Hypothalamus (tissue), 51 donors: ENCODE measurements around the gene CP.

Source experiments
- DNase-seq, 51 donors: peaks; one replicate each; lab custom pipeline; 2025; lab: John Stamatoyannopoulos, UW

Gene CP

DNA sequence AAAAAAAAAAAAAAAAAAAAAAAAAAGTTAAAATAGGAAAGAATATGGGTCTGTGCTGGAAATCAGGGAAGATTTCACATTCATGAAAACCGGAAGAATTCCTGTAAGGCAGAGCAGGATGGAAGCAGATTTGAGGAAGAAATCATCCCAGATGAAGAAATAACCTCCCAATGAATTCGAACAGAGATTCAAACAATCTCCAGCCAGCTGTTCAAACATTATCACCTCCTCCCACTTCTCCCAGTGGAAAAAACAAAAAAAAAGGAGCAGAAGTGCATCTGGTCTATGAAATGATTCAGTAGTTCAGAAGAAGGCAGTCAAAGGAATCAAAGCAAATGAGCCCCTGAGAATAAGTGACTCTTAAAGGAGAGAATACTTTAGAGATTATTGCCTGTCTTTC lies 33.1 kb downstream of the CP start:
- DNase-seq = no peak

DNA sequence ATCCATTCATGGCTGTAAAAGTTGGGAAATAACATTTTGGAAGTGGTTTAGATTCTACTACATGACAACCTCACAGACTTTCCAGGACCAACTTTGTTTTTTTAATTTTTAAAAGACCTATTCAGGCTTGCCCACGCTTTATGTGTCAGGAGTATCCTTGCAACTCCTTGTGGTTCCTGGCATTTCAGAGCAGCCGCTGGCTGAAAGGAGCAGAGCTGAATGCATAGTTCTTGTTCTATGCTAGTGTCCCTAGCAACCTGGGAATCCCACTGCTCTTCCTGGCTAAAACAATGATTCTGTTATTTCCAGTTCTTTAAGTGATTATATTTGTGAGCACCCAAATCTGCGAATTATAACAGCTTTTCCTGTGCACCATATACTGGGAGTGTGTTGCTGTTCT lies 34.9 kb downstream of the CP start:
- peak in 9 of 51 donors; percentile 6 to 44 (median 12) for DNase-seq

DNA sequence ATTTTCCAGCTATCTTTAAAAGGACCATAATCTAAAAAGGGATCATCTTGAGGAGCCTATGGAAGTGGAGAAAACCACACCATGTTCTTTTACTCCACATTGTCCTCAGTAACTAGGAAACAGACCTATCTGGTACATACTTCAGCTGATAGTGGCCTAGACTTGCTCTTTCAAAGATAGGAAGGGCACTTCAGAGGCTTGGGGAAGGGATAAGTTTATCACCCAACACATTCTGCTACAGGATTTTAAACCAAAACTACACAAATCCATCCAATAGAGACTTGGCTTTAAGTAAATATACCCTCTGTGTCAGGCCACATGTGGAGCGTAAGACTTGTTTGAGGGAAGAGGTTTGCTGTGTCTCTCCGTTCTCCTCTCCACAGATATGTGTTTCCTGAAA lies 35.4 kb downstream of the CP start:
- no peak for DNase-seq

GRCh38 chr3:149181182-149181581 lies 40.4 kb downstream of the CP start:
- no peak for DNase-seq

DNA sequence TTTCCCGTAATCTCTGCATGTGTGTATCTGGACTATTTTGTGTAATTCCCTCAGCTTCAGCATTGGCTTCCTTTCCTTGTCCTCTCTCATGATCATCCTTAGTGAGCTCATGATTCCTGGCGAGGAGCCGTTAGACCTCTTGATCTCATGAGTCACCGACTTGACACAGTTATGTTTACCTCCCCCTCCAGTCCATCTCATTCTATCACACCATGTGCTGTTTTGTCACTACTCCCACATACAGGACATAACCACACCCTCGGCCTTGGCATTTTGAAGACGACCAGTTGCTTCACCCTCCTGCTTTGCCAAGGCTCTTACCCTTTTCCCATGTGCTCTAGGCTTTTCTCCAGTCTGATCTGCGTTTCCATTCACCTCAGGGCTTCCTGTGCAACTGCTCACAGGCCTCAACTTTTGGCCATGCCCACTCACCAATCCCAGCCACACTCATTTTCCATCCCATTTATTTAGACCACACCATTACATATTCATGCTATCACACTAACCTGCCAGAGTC lies 41.5 kb downstream of the CP start:
- peak in 4 of 51 donors; percentile 7 to 42 (median 14) for DNase-seq

- DNase-seq = no peak
These were observed 42.4 kb downstream of the CP start for GRCh38 chr3:149179220-149179619.

DNA sequence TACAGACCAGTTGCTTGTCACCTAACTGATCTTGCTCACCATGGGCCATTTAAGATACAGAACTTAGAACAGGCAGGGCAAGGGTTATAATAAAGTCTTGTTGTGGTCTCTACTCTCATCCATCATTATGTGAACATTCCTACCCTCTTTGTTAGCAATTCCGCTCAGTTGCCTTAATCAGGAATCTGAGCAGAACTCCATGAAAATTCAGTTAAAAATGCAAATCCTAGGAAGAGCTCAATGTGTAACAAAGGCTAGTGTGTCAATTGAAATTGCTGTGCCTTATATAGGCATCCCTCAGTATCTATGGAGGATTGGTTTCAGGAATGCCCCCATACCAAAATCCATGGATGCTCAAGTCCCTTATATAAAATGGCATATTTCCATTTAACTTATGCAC lies 44.5 kb downstream of the CP start:
- DNase-seq = no peak

GRCh38 chr3:149174901-149175300 lies 46.7 kb downstream of the CP start:
- no peak for DNase-seq

- DNase-seq = no peak
These were observed 51.0 kb downstream of the CP start for GRCh38 chr3:149170672-149171071.

GRCh38 chr3:149167898-149168297 lies 53.7 kb downstream of the CP start:
- DNase-seq = no peak

DNA sequence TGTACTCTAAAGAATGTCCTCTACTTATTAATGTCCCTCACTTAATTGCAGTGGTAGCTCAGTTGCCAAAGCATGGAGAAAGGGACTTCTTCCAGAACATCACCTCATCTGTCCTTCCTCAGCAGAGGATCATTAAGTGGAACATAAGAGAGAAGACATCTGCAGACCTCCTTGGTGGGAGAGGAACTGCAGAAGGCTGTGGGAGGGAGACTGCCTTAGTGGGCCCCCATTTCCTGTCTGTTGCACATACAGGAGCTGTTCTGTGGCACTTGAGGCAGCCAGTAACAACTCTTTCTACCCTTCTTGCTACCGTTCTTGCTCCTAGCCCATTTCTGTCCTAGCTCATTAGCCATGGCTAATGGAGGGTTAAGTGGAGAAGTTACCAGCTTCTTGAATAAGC lies 58.6 kb downstream of the CP start:
- DNase-seq = no peak

DNA sequence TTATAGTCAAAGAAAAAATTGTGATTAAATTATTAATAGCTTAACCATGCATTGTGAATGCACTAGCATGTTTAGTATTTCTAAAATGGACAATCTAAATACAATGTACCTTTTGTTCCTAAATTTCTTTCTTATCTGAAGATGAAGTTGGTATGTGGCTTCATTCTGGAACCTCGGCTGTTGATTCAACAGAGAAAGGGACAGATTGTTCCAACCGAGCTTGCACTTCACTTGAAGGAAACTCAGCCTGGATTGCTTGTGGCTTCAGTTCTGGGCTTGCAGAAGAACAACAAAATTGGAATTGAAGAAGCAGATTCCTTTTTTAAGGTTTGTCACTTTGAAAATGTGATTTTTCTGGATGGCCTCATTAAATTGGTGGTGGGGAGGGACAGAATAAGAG lies 59.6 kb downstream of the CP start:
- no peak for DNase-seq

- no peak for DNase-seq
These were observed 60.8 kb downstream of the CP start for GRCh38 chr3:149160754-149161300.

DNA sequence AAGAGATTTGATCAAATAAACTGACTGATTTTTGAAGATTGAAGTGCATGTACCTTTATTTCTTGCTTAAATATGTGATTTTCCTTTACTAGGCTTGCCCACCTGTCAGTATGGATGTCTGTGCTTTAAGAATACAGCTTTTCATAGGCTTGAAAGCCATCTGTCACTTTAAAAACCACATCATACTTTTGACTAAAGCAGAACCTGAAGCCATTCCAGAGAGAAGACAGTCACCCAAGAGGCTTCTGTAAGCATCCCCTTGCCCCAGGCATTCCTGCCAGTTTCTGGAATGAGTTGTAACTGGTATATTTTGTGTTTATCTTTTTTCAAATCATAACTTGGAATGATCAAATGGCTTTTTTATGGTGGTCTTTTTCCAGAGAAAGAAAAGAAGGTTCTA lies 68.2 kb downstream of the CP start:
- no peak for DNase-seq

DNA sequence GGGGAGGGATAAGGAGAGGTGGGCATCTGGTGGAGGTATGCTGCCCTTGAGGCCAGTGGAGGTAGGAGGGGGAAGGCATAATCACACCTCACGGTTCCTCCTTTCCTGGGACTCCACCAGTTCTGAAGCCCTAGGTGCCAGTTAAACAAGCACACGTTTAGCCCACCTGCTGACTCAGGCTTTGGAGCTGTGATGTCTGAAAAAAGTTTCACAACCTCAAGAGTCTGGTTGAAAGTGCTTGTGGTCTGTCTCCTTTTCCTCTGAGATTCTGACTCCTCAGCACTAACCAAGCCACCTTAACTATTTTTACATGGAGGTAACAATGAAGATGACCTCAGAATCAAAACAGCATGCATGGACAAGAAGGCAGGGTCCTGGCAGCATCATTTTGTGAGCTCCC lies 69.2 kb downstream of the CP start:
- no peak for DNase-seq

GRCh38 chr3:149151843-149152242 lies 69.8 kb downstream of the CP start:
- DNase-seq = no peak

GRCh38 chr3:149150436-149150835 lies 71.2 kb downstream of the CP start:
- no peak for DNase-seq

DNA sequence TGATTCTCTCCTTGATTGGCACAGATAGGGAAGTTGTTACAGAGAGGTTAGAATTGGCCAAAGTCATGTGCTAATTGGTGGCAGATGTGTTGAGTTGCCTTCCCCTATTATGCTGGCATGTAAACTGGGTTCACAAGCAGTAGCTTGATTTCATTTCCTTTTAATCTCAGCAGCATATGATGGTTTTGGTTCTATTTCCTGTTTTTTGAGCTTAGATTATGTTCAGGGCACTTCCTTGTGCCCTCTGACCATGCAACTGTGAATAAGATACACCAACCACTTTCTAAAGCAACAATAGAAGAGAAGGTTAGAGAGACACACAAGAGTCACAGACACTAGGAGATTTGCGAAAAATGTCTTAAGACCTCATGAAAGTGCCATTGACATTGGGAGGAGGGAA lies 75.7 kb downstream of the CP start:
- DNase-seq = no peak

DNA sequence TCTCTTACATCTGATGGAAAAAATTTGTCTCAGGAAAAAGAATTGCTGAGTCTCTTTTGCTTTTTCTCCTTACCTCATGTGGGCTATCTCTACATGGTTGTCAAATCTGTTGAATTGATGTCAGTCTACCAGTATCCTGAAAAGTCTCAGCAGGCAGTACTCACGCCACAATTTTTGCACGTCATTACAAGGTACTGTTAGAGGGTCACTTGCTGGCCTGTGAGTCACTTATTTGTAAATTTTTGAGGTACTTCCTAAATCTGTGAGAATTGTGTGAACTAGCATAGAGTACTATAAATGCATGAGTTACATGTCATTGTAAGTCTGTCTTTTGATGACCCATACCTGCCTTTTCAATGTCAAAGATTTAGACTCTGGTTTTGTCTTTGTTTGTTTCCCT lies 76.3 kb downstream of the CP start:
- DNase-seq = no peak

- no peak for DNase-seq
These were observed 78.9 kb downstream of the CP start for GRCh38 chr3:149142682-149143081.

GRCh38 chr3:149134575-149134974 lies 87.1 kb downstream of the CP start:
- DNase-seq = no peak

DNA sequence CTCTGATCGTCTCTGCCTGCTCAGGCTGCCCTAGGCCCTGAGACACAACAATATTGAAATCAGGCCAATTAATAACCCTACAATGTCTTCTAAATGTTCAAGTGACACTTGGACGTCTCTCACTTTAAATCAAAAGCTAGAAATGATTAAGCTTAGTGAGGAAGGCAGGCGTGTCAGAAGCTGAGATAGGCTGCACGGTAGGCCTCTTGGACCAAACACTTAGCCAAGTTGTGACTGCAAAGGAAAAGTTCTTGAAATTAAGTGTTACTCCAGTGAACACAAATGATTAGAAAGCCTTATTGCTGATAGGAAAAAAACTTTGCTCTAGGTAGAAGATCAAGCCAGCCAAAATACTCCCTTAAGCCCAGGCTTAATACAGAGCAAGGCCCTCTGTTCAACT lies 90.0 kb downstream of the CP start:
- DNase-seq = peak in 1 of 51 donors; percentile 20
